C4-2B (cell line): ENCODE results near the gene KIR2DL3.
"Not testable (repeated sequence)": the region's sequence is repeated elsewhere in the genome, so short reads cannot be mapped to it uniquely, and the experiment has no call there.

Source experiments
- H3K27ac ChIP-seq: fragments of 450-650 bp; 2 replicates; pipeline ENCODE4 v1.5.1; 2017
- CTCF ChIP-seq: fragments of 450-650 bp; conservative IDR thresholded peaks from 2 replicates; pipeline ENCODE4 v1.5.1; 2017; ENCODE audit warnings: mild to moderate bottlenecking
- ZFX ChIP-seq: fragments of 450-650 bp; IDR thresholded peaks from 2 replicates; pipeline ENCODE4 v1.6.1; 2017

KIR2DL3 gene

DNA sequence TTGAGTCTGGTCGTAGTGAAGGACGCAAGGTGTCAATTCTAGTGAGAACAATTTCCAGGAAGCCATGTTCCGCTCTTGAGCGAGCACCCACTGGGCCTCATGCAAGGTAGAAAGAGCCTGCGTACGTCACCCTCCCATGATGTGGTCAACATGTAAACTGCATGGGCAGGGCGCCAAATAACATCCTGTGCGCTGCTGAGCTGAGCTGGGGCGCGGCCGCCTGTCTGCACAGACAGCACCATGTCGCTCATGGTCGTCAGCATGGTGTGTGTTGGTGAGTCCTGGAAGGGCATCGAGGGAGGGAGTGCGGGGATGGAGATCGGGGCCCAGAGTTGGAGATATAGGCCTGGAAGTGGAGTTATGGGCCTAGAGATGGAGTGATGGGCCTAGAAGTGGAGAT lies at the start of gene KIR2DL3:
KIR2DL3 (plus strand) TSS at position 208 of the 400 bp plus-strand sequence; CDS start at position 241, 33 bp downstream.
- H3K27ac ChIP-seq, result not testable (repeated sequence)

- no peak overlapping the region for H3K27ac ChIP-seq
These were observed 46.6 kb upstream of the KIR2DL3 start for GRCh38 chr19:54691582-54692297.

DNA sequence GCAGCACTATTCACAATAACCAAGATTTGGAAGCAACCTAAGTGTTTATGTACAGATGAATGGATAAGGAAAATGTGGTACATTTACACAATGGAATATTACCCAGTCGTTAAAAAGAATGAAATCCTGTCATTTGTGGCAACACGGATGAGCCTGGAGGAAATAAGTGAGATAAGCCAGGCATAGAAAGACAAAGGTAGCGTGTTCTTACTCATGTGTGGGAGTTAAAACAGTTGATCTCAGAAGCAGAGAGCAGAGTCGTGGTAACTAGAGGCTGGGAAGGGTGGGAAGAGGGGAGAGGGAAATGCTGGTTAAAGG lies 46.1 kb upstream of the KIR2DL3 start:
- H3K27ac ChIP-seq, result no peak overlapping the region
- no peak for TF ChIP-seq ZFX
- no peak for TF ChIP-seq CTCF

More at GRCh38 chr19:54691582-54692297, 46.6 kb upstream of the KIR2DL3 start:
- TF ChIP-seq ZFX (no peak), CTCF (no peak)

GRCh38 chr19:54694648-54695047 lies 43.7 kb upstream of the KIR2DL3 start:
- TF ChIP-seq ZFX, result no peak
- no peak for TF ChIP-seq CTCF
- H3K27ac ChIP-seq, result no peak overlapping the region

DNA sequence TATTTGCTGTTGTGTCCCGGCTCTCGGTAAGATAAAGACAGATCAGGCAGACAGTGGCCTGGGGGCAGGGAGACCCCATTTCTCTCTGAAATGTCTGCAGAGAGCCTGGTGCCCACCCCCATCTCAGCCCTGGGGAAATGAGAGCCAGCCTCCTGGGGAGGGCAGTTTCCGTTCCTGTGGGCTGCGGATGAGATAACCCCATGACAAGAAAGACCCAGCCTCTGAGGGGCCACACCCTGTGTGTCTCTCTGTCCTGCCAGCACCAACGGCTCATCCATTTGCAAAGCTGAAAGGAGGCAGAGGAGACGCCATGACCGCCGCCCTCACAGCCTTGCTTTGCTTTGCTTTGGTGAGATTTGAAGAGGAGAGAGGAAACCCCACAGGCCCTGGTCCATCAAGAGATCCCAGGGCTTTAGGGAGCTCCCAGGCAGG lies 42.2 kb upstream of the KIR2DL3 start:
- no peak overlapping the region for H3K27ac ChIP-seq
- TF ChIP-seq CTCF (no peak), ZFX (no peak)

GRCh38 chr19:54696766-54697165 lies 41.5 kb upstream of the KIR2DL3 start:
- no peak overlapping the region for H3K27ac ChIP-seq
- TF ChIP-seq CTCF, result no peak

GRCh38 chr19:54697716-54698115 lies 40.6 kb upstream of the KIR2DL3 start:
- not testable (repeated sequence) for H3K27ac ChIP-seq

GRCh38 chr19:54704928-54705327 lies 33.4 kb upstream of the KIR2DL3 start:
- TF ChIP-seq CTCF (no peak), ZFX (no peak)
- no peak overlapping the region for H3K27ac ChIP-seq
